ENCODE results near the gene SYS1.

Gene SYS1

DNA sequence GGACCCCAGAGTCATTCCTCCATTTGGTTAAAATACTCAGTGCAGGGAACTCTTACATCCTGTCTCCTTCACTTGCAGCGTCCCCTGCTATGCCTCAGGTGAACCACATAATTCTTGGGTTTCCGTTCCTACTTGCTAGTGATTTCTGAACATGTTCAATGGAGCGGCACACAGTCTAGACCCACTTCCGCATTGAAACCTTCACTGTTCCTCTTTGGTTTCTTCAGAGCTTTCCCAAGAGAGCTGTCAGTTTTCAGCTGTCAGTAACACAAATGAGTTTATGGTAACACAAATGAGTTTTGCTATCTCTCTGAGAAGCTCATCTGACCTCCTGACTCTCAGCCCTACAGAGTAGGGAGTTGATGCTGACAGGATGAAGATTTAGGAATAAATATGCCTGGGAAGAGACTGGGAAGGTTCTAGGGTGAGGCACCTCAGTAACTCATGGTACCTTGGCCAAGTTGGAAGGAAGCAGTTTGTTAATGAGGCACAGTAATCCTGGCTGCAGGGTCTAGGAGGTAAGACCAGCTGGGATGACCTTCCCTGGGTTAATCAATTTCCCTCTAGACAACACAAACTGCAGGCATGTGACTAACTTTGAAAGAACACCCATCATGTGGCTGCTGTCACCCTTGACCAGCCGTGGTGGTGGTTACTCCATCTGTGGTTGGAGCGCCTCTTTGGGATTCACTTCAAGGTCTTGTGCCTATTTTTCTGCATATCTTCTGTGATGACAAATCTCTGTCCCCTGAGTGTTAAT lies 5.4 kb downstream of the SYS1 start:
- no peaks in the 10 kb centered on the region for H3K27me3 ChIP-seq (ENCODE audit: insufficient read depth, low read length)
- H3K36me3 ChIP-seq (ENCODE audit: insufficient read depth, low read length), result peaks cover 24% of the 10 kb centered on the region
- 0 out of 2 replicates have a peak, but pooled peaks cover 6% of the 10 kb centered on the region for H3F3A ChIP-seq (ENCODE audit: insufficient read depth, low read length)
- no peaks in the 10 kb centered on the region for H4K20me1 ChIP-seq (ENCODE audit: insufficient read depth, low read length)
- H3K4me1 ChIP-seq (ENCODE audit: insufficient read depth, low read length, severe bottlenecking), result peaks cover 36% of the 10 kb centered on the region
- H3K9me3 ChIP-seq (ENCODE audit: low read length), result no peaks in the 10 kb centered on the region
- H3K9ac ChIP-seq (ENCODE audit: low read length), result no peak overlapping the region
- H3K9me2 ChIP-seq (ENCODE audit: low read depth, low read length), result no peaks in the 10 kb centered on the region
- no peaks in the 10 kb centered on the region for H3K79me2 ChIP-seq (ENCODE audit: insufficient read depth, low read length)
- no peak overlapping the region for H2AFZ ChIP-seq (ENCODE audit: low read length)
- H3K4me2 ChIP-seq (ENCODE audit: low read length), result peak overlapping the region; percentile 7; the same call in 1 of the 2 replicates
- H3K4me3 ChIP-seq (ENCODE audit: low read depth, low read length, poor library complexity, severe bottlenecking), result no peak overlapping the region
- TF ChIP-seq CTCF (IDR thresholded peaks at IDR 0.05; ENCODE audit: low read length) (no peak), EZH2 (IDR thresholded peaks at IDR 0.05; ENCODE audit: borderline replicate concordance, low read length) (no peak)
- no peak overlapping the region for H3K27ac ChIP-seq (ENCODE audit: low read depth, low read length, poor library complexity, severe bottlenecking)

GRCh38 chr20:45370571-45371160 lies 7.7 kb downstream of the SYS1 start:
- Histone ChIP-seq H2AFZ (ENCODE audit: low read length) (no peak overlapping the region), H3K27me3 (ENCODE audit: insufficient read depth, low read length) (no peaks in the 10 kb centered on the region), H3K36me3 (ENCODE audit: insufficient read depth, low read length) (peaks cover 21% of the 10 kb centered on the region), H3K9ac (ENCODE audit: low read length) (no peak overlapping the region), H3K79me2 (ENCODE audit: insufficient read depth, low read length) (no peaks in the 10 kb centered on the region), H3K9me3 (ENCODE audit: low read length) (no peaks in the 10 kb centered on the region), H3K27ac (ENCODE audit: low read depth, low read length, poor library complexity, severe bottlenecking) (no peak overlapping the region), H3K4me2 (ENCODE audit: low read length) (no peak overlapping the region), H4K20me1 (ENCODE audit: insufficient read depth, low read length) (no peaks in the 10 kb centered on the region), H3K4me3 (ENCODE audit: low read depth, low read length, poor library complexity, severe bottlenecking) (no peak overlapping the region), H3F3A (ENCODE audit: insufficient read depth, low read length) (0 out of 2 replicates have a peak, but pooled peaks cover 6% of the 10 kb centered on the region), H3K4me1 (ENCODE audit: insufficient read depth, low read length, severe bottlenecking) (peaks cover 31% of the 10 kb centered on the region), H3K9me2 (ENCODE audit: low read depth, low read length) (no peaks in the 10 kb centered on the region)
- TF ChIP-seq EZH2 (IDR thresholded peaks at IDR 0.05; ENCODE audit: borderline replicate concordance, low read length), result no peak
- no peak for TF ChIP-seq CTCF (IDR thresholded peaks at IDR 0.05; ENCODE audit: low read length)

- Histone ChIP-seq H3K9me3 (ENCODE audit: low read length) (no peaks in the 10 kb centered on the region), H3K9me2 (ENCODE audit: low read depth, low read length) (no peaks in the 10 kb centered on the region), H2AFZ (ENCODE audit: low read length) (no peak overlapping the region), H3F3A (ENCODE audit: insufficient read depth, low read length) (0 out of 2 replicates have a peak, but pooled peaks cover 6% of the 10 kb centered on the region), H3K9ac (ENCODE audit: low read length) (no peak overlapping the region), H3K4me3 (ENCODE audit: low read depth, low read length, poor library complexity, severe bottlenecking) (no peak overlapping the region), H3K36me3 (ENCODE audit: insufficient read depth, low read length) (peaks cover 5% of the 10 kb centered on the region), H3K4me1 (ENCODE audit: insufficient read depth, low read length, severe bottlenecking) (peaks cover 27% of the 10 kb centered on the region), H3K27me3 (ENCODE audit: insufficient read depth, low read length) (no peaks in the 10 kb centered on the region), H3K27ac (ENCODE audit: low read depth, low read length, poor library complexity, severe bottlenecking) (no peak overlapping the region), H4K20me1 (ENCODE audit: insufficient read depth, low read length) (no peaks in the 10 kb centered on the region), H3K79me2 (ENCODE audit: insufficient read depth, low read length) (no peaks in the 10 kb centered on the region), H3K4me2 (ENCODE audit: low read length) (no peak overlapping the region)
- TF ChIP-seq CTCF (IDR thresholded peaks at IDR 0.05; ENCODE audit: low read length) (no peak), EZH2 (IDR thresholded peaks at IDR 0.05; ENCODE audit: borderline replicate concordance, low read length) (no peak)
These were observed 9.3 kb downstream of the SYS1 start for GRCh38 chr20:45372241-45372640.

Data from OCI-LY1 (cell line).